Iris pigment epithelial cell (primary cell): ENCODE results near the gene ACSL5.
"Not testable (repeated sequence)": the region's sequence is repeated elsewhere in the genome, so short reads cannot be mapped to it uniquely, and the experiment has no call there.

Experiments
- DNase-seq: peaks from one replicate; pipeline ENCODE4 v3.0.0-alpha.2; 2011; ENCODE audit warnings: low read depth

The ACSL5 gene

DNA sequence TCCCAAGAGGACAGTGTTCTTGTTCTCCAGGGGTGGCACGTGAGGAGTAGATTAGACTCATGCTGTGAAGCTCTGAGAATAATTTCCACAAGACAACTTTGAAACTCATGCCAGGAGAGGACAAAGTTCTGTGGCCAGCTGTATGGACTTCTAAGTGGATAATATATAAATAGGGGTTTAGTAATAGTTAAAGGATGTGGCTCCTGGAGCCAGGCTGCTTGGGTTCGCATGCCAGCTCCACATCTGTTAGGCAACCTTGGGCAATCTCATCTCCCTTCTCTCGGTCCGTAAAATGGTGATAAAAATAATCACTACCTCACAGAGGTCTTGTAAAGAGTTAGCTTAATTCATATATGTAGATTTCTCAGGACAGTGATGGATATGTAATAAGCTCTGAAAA, 35.8 kb downstream of the ACSL5 start:
- DNase-seq = no peak

DNA sequence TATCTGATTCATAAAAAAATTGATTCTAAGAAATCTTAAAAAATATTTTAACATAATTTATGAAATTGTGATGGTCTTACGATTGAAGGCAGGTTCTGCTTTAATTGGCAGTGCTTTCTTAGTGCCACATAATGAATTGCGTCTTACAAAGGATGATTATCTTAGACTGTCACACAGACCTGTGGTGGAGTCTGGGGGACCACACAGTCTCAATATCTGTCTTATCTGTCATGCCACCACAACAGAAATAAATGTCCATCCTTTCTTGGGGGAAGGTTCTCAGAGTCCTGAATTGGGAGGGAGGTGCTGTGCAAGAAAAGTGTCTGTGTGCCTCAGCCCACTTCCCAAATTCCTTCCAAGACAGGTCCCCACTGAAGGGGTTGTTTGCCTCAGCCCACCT, 38.8 kb downstream of the ACSL5 start:
- no peak for DNase-seq

GRCh38 chr10:112421731-112422130, 47.8 kb downstream of the ACSL5 start:
- peak; percentile 40 for DNase-seq

DNA sequence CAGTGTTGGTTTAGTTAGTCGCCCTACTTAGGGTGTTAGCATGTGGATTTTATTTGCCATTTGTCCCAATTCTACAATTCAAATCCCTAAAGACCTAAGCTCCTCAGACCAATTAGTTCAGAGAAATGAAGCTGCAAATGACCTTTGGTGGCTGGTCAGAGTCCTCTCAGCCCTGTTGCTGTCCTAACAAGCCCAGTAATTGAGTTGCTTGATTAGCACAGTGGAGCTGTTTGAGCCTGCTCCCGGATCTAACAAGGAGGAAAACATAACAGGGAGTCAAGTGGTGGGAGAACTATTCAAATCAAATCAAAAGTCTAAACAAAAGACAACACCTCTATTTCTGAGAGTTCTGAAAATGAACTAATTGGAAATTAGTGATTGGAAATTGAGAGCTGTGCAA, 50.7 kb downstream of the ACSL5 start:
- DNase-seq = no peak

DNA sequence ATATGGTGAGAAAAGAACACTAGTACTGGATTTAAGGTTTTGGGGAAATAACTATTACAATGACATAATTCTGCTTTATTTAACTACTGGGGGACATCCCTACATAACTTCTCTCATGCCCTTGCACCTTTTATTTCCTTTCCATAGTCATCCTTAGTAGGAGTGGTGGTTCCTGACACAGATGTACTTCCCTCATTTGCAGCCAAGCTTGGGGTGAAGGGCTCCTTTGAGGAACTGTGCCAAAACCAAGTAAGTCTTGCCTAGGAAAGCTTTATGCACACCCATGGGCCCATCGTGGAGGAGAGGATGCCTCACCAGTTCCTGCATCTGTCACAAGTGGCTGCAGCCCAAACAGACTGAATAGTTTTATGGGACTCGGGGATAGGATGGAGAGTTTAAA, 52.2 kb downstream of the ACSL5 start:
- DNase-seq = no peak

- DNase-seq = no peak
Measured at GRCh38 chr10:112429147-112429546, 55.2 kb downstream of the ACSL5 start.

GRCh38 chr10:112429654-112430230, 55.8 kb downstream of the ACSL5 start:
- DNase-seq = no peak

GRCh38 chr10:112433136-112433535, 59.2 kb downstream of the ACSL5 start:
- no peak for DNase-seq

GRCh38 chr10:112434988-112435619, 61.2 kb downstream of the ACSL5 start:
- DNase-seq = peak; percentile 51

- no peak for DNase-seq
Measured at GRCh38 chr10:112438356-112438755, 64.4 kb downstream of the ACSL5 start.

DNA sequence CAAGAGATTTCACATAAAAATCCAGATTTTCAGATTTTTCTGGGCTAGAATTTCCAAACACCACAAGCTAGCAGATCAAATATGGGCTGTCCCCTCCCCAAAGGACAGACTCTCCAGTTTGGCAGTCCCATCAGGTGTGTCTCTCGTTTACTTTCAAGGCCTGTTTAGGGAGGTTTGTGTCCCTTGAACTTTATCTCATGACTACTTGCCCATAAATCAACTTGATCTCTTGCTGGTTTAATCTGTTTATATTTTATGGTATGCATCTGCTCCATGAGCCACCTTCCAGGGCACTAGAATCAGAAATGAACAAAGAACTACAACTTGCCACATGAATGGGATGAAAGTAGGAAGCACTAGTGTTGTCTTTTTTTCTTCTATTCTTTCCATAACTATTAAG, 67.6 kb downstream of the ACSL5 start:
- no peak for DNase-seq

GRCh38 chr10:112442063-112442462, 68.1 kb downstream of the ACSL5 start:
- DNase-seq = no peak

GRCh38 chr10:112446055-112446854, 72.3 kb downstream of the ACSL5 start:
- DNase-seq = peak; percentile 43

GRCh38 chr10:112446855-112447619, 73.1 kb downstream of the ACSL5 start, which contains the start of the genes VTI1A and ZDHHC6:
Gene VTI1A, plus strand, starts transcription at chr10:112447215. Its CDS starts 159 bp downstream, at chr10:112447374.
Gene ZDHHC6, minus strand, starts transcription at chr10:112446914. Its CDS starts 1,478 bp downstream, at chr10:112445436.
- peak; percentile 85 for DNase-seq

DNA sequence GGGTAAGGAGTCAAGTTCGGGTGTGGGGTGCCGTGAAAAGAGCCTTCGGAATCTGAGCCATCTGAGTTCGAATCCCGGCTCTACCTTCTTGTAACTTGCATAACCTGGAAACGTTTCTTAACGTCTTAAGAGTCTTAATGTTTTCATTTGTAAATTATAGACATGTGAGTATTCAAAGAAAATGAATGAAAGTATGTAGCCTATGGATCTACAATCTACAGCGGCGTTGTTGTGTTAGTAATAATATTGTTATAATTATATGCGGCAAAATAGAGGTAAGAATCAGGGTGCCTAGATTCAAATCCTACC, 73.7 kb downstream of the ACSL5 start:
- no peak for DNase-seq

DNA sequence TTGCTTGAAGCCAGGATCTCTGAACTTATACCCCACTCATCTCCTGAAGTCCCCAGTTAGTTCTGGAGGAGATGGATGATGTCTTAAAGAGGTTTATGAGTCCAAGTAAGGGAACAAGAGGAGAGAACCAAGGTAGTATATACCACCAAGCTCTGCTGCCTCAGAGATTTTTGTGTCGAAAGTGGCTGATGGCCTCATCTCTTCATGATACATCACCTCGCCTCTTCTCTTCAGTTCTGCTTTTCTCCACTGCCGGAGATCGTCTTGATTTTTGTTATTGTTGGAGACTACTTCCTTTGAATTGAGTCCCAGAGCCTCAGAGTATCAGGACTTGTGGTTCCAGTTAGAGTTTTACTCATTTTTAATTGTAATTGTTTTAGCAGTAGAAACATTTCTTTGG, 75.0 kb downstream of the ACSL5 start:
- no peak for DNase-seq

DNA sequence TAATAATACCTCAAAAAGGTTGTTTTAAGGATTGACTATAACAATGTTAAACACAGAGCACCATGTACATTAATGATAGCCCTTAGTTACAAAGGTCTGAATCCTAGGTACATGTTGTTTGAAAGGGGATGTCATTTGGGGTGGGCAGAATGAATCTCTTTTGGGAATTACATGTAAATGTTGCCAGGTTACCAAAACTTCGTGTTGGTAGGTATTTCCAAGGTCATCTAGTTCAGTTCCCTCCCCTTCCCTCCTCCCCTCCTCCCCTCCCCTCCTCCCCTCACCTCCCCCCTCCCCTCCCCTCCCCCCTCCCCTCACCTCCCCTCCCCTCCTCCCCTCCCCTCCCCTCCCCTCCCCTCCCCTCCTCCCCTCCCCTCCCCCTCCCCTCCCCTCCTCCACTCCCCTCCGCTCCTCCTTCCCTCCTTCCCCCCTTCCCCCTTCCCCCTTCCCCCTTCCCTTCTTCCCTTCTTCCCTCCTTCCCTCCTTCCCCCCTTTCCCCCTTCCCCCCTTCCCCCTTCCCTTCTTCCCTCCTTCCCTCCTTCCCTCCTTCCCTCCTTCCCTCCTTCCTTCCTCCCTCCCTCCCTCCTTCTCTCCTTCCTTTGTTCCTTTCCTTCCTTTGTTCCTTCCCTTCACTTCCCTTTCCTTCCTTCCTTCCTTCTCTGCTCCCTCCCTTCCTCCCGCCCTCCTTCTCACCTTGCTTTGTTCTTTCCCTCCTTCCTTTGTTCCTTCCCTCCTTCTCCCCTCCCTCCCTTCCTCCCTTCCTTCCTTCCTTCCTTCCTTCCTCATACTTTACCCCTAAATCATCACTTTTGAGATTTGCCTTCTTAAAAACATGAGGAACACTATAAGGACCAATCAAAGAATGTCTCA, 81.2 kb downstream of the ACSL5 start:
- no peak for DNase-seq

GRCh38 chr10:112456533-112456932, 82.6 kb downstream of the ACSL5 start:
- no peak for DNase-seq

DNA sequence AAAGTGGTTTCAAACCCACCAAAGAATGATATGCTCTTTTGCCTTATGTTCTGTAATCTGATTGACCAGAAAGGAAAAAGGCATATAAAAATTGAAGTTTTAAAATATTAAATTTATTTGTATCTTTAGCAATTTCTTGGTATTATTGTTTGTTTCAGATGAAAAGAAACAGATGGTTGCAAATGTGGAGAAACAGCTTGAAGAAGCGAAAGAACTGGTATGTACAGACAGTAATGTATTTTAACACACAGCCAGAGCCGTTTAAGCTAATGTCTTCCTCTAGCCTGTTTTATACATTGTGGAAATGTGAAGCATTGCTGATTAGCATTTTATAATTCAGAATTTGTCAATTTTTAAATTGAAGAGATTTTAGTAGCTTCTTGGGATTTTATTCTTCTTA, 86.5 kb downstream of the ACSL5 start:
- no peak for DNase-seq

- peak; percentile 83 for DNase-seq
Measured at GRCh38 chr10:112461029-112461887, 87.3 kb downstream of the ACSL5 start.

GRCh38 chr10:112464074-112464473, 90.2 kb downstream of the ACSL5 start:
- DNase-seq = not testable (repeated sequence)
